ENCODE measurements around the gene NOX5. TPM values are rescaled to one million over a fixed set of nuclear protein-coding genes. Genes with fewer than 3 reads are reported as not detected.
"Not testable (repeated sequence)": the region's sequence is repeated elsewhere in the genome, so short reads cannot be mapped to it uniquely, and the experiment has no call there.

The NOX5 gene
- total RNA-seq, 1 donor from 2014 or later = 0.17 TPM

DNA sequence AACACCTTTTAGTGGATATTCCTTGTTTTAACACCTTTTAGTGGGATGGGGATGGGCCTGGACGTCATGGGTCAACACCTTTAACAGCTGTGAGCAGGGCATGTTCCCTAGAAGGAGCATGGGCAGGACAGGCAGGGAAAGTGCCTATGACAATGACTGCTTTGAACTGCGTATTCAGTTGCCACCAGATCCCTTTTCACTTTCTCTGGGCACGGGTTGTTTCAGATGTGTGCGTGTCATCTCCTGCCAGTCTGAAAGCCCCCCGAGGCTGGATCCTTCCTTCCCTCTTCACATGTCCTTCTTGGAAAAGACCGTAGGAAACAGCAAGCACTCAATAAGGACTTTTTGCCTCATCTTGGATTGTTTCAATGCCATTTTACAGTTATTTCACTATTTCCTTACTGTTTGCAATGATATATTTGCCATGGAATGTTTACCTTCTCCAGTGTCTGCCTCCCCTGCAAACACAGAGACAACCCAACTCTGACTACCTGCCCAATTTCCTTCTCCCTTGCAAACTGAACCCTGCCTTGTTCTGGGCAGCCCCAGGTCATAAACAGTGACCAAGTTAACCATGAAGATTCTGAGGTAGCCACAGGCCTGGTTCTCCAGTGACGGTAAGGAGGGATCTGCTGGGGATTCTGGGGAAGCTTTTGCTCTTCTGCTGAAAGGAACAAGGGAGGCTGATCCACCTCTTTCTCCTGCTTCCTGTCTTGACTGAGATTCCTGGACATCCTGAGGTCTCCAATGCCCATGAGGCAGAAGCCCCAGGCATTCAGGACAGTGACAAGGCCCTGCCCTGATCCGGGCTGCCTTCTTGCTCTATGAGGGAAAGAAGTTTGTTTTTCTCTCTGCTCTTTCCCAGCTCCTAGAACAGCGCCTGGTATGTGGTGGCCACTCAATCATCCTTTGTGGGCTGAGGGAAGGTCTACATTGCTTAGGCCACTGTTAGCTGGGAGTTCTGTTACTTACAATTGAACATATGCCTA, 51.8 kb downstream of the NOX5 start:
- no peaks in the 10 kb centered on the region for H3K36me3 ChIP-seq (ENCODE audit: control insufficient read depth, insufficient read depth, low read length)
- TF ChIP-seq, protein P1, sequence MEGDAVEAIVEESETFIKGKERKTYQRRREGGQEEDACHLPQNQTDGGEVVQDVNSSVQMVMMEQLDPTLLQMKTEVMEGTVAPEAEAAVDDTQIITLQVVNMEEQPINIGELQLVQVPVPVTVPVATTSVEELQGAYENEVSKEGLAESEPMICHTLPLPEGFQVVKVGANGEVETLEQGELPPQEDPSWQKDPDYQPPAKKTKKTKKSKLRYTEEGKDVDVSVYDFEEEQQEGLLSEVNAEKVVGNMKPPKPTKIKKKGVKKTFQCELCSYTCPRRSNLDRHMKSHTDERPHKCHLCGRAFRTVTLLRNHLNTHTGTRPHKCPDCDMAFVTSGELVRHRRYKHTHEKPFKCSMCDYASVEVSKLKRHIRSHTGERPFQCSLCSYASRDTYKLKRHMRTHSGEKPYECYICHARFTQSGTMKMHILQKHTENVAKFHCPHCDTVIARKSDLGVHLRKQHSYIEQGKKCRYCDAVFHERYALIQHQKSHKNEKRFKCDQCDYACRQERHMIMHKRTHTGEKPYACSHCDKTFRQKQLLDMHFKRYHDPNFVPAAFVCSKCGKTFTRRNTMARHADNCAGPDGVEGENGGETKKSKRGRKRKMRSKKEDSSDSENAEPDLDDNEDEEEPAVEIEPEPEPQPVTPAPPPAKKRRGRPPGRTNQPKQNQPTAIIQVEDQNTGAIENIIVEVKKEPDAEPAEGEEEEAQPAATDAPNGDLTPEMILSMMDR (IDR thresholded peaks at IDR 0.05; ENCODE audit: insufficient read depth, low read length, poor library complexity, severe bottlenecking) = no peak
- H3K27me3 ChIP-seq (ENCODE audit: control insufficient read depth, insufficient read depth, low read length) = no peaks in the 10 kb centered on the region
- no peak overlapping the region for H3K4me3 ChIP-seq (ENCODE audit: low read depth, low read length)
- DNase-seq (ENCODE audit: low read depth) = no peak

DNA sequence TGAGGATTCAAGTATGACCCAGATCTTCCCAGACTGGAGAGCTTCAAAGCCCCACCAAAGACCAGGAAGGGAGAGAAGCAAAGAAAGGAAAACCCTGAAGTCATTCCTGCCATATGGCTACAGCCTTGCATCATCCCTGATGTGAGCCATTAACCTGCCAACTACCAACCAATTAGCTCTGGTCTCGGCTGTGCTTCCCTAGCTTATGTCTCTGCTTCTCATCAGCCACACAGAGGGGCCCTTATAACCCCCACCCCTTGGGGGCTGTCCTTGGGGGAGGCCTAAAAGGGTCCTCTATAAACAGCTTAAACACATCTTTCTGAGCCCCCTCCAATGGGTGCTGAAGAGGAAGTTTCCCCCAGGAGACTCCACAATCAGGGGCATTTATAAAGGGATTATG, 52.8 kb downstream of the NOX5 start:
- no peaks in the 10 kb centered on the region for H3K36me3 ChIP-seq (ENCODE audit: control insufficient read depth, insufficient read depth, low read length)
- DNase-seq (ENCODE audit: low read depth) = no peak
- H3K27me3 ChIP-seq (ENCODE audit: control insufficient read depth, insufficient read depth, low read length) = no peaks in the 10 kb centered on the region
- no peak overlapping the region for H3K4me3 ChIP-seq (ENCODE audit: low read depth, low read length)
- TF ChIP-seq, protein P1 (IDR thresholded peaks at IDR 0.05; ENCODE audit: insufficient read depth, low read length, poor library complexity, severe bottlenecking) = no peak

DNA sequence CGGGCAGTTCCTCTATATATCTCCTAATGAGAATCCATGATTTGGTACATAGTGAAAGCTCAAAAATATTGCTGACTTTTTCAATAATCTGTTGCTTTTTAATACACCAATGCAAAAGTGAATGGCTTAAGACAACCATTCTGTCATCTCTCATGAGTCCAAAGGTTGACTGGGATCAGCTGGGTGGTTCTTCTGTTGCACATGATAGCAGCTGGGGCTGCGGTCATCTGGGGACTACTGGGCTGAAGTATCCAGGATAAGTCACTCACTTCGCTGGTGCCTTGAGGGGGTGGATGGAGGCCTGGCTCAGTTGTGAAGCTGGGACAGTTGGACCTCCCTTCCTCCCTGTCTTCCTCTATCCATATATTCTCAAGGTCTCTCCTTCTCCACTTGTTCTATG, 53.7 kb downstream of the NOX5 start:
- Histone ChIP-seq H3K36me3 (ENCODE audit: control insufficient read depth, insufficient read depth, low read length) (no peaks in the 10 kb centered on the region), H3K4me3 (ENCODE audit: low read depth, low read length) (no peak overlapping the region), H3K27me3 (ENCODE audit: control insufficient read depth, insufficient read depth, low read length) (no peaks in the 10 kb centered on the region)
- TF ChIP-seq, protein P1 (IDR thresholded peaks at IDR 0.05; ENCODE audit: insufficient read depth, low read length, poor library complexity, severe bottlenecking) = no peak
- DNase-seq (ENCODE audit: low read depth) = no peak

DNA sequence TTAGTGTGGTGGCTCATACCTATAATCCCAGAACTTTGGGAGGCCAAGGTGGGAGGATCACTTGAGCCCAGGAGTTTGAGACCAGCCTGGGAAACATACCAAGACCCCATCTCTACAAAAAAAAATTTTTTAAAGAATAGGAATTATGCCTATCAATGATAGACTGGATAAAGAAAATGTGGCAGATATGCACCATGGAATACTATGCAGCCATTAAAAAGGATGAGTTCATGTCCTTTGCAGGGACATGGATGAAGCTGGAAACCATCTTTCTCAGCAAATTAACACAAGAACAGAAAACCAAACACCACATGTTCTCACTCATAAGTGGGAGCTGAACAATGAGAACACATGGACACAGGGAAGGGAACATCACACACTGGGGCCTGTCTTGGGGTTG, 54.8 kb downstream of the NOX5 start:
- not testable (repeated sequence) for H3K36me3 ChIP-seq (ENCODE audit: control insufficient read depth, insufficient read depth, low read length); H3K4me3 ChIP-seq (ENCODE audit: low read depth, low read length); DNase-seq (ENCODE audit: low read depth); H3K27me3 ChIP-seq (ENCODE audit: control insufficient read depth, insufficient read depth, low read length)

DNA sequence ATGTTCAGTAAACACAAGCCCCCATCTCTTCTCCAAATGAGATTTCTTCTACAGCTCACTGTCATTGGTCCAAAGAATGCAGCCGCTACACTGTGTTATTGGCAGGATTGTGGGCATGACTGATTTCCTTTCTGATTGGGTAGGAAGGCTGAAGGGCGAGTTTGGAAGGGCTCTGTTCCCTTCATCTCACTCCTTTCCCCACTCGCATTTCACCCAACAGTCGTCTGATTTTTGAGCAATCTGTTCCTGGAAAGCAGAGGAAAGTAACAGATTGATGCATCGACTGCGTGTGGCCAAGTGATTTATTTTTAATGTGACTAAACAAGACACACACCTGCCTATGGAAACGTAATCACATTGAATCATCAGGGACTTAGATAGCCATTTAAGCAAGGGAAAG, 55.5 kb downstream of the NOX5 start:
- H3K27me3 ChIP-seq (ENCODE audit: control insufficient read depth, insufficient read depth, low read length) = no peaks in the 10 kb centered on the region
- DNase-seq (ENCODE audit: low read depth) = no peak
- TF ChIP-seq, protein P1 (IDR thresholded peaks at IDR 0.05; ENCODE audit: insufficient read depth, low read length, poor library complexity, severe bottlenecking) = no peak
- no peak overlapping the region for H3K4me3 ChIP-seq (ENCODE audit: low read depth, low read length)
- H3K36me3 ChIP-seq (ENCODE audit: control insufficient read depth, insufficient read depth, low read length) = no peaks in the 10 kb centered on the region

DNA sequence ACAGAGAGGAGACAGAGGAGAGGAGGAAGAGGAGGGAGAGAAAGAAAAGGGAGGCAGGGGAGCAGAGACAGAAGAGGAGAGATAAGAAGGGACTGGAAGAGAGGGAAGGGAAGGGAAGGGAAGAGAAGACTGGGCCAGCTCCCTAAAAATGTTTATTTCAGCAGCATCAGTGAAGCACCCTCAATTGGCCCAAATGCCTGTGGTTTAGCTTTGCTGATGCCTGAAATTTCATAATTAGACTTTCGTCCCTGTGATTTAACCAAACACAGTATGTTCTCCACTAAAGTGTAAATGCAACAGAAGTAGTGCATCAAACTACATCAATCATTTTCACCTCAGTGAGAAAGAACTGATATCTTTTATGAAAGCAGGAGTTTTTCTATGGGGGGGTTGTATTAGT, 55.9 kb downstream of the NOX5 start:
- no peaks in the 10 kb centered on the region for H3K36me3 ChIP-seq (ENCODE audit: control insufficient read depth, insufficient read depth, low read length)
- no peak for DNase-seq (ENCODE audit: low read depth)
- TF ChIP-seq, protein P1 (IDR thresholded peaks at IDR 0.05; ENCODE audit: insufficient read depth, low read length, poor library complexity, severe bottlenecking) = no peak
- H3K4me3 ChIP-seq (ENCODE audit: low read depth, low read length) = no peak overlapping the region
- H3K27me3 ChIP-seq (ENCODE audit: control insufficient read depth, insufficient read depth, low read length) = no peaks in the 10 kb centered on the region

All from kidney epithelial cell (primary cell).